ENCODE data around the gene VWA3B.
"Not testable (repeated sequence)": the region's sequence is repeated elsewhere in the genome, so short reads cannot be mapped to it uniquely, and the experiment has no call there.

- TF ChIP-seq JUN (IDR thresholded peaks at IDR 0.05); SMC3 (IDR thresholded peaks at IDR 0.05); HDAC2 (IDR thresholded peaks at IDR 0.05); MYC (IDR thresholded peaks at IDR 0.05; ENCODE audit: borderline replicate concordance, low read length); JUNB (IDR thresholded peaks at IDR 0.05); TP53 (CRISPR knock-in tag; IDR thresholded peaks at IDR 0.05); EP300 (IDR thresholded peaks at IDR 0.05); POLR2A (IDR thresholded peaks at IDR 0.05; ENCODE audit: low read length); CHD4 (IDR thresholded peaks at IDR 0.05; ENCODE audit: borderline replicate concordance); MAX (IDR thresholded peaks at IDR 0.05); NPAS2 (CRISPR knock-in tag; IDR thresholded peaks at IDR 0.05; ENCODE audit: borderline replicate concordance); RARB (CRISPR knock-in tag; IDR thresholded peaks at IDR 0.05); ZNF302 (CRISPR knock-in tag; IDR thresholded peaks at IDR 0.05): not testable (repeated sequence)
- TF ChIP-seq, protein P1, sequence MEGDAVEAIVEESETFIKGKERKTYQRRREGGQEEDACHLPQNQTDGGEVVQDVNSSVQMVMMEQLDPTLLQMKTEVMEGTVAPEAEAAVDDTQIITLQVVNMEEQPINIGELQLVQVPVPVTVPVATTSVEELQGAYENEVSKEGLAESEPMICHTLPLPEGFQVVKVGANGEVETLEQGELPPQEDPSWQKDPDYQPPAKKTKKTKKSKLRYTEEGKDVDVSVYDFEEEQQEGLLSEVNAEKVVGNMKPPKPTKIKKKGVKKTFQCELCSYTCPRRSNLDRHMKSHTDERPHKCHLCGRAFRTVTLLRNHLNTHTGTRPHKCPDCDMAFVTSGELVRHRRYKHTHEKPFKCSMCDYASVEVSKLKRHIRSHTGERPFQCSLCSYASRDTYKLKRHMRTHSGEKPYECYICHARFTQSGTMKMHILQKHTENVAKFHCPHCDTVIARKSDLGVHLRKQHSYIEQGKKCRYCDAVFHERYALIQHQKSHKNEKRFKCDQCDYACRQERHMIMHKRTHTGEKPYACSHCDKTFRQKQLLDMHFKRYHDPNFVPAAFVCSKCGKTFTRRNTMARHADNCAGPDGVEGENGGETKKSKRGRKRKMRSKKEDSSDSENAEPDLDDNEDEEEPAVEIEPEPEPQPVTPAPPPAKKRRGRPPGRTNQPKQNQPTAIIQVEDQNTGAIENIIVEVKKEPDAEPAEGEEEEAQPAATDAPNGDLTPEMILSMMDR (IDR thresholded peaks at IDR 0.05), result not testable (repeated sequence)
These were observed 15.3 kb downstream of the VWA3B start for GRCh38 chr2:98102315-98102714.
